ENCODE data around the gene TMEM106A.
"Not testable (repeated sequence)": the region's sequence is repeated elsewhere in the genome, so short reads cannot be mapped to it uniquely, and the experiment has no call there.

- TF ChIP-seq CTCF (optimal IDR thresholded peaks at IDR 0.05 in 1 of 3, IDR thresholded peaks at IDR 0.05 in 1 of 3, conservative IDR thresholded peaks at IDR 0.05 in 1 of 3; ENCODE audit: extremely low read depth in 1 of 3, insufficient read depth in 2 of 3, low read length in 3 of 3); EZH2 (IDR thresholded peaks at IDR 0.05; ENCODE audit: low read length): not testable (repeated sequence)
Measured at GRCh38 chr17:43233263-43233662, 21.6 kb downstream of the TMEM106A start.
